ENCODE measurements around the gene EML4.
"Not testable (repeated sequence)": the region's sequence is repeated elsewhere in the genome, so short reads cannot be mapped to it uniquely, and the experiment has no call there.

Gene EML4

GRCh38 chr2:42314892-42315468 is 145.8 kb downstream of the EML4 start:
- no peak for DNase-seq

GRCh38 chr2:42315844-42316470 is 146.8 kb downstream of the EML4 start:
- DNase-seq, result no peak

- no peak for DNase-seq
These were observed 147.8 kb downstream of the EML4 start for GRCh38 chr2:42316910-42317309.

- no peak for DNase-seq
These were observed 148.3 kb downstream of the EML4 start for GRCh38 chr2:42317486-42317885.

GRCh38 chr2:42317945-42318344 is 148.8 kb downstream of the EML4 start:
- no peak for DNase-seq

GRCh38 chr2:42319265-42319664 is 150.1 kb downstream of the EML4 start:
- DNase-seq, result no peak

- no peak for DNase-seq
These were observed 152.4 kb downstream of the EML4 start for GRCh38 chr2:42321452-42322064.

GRCh38 chr2:42324244-42324643 is 155.1 kb downstream of the EML4 start:
- DNase-seq, result no peak

GRCh38 chr2:42324949-42325348 is 155.8 kb downstream of the EML4 start:
- DNase-seq, result no peak

- DNase-seq, result no peak
These were observed 156.5 kb downstream of the EML4 start for GRCh38 chr2:42325609-42326008.

- no peak for DNase-seq
These were observed 158.0 kb downstream of the EML4 start for GRCh38 chr2:42327125-42327524.

GRCh38 chr2:42328148-42328833 is 159.1 kb downstream of the EML4 start:
- no peak for DNase-seq

- no peak for DNase-seq
These were observed 159.8 kb downstream of the EML4 start for GRCh38 chr2:42328923-42329322.

- no peak for DNase-seq
These were observed 160.6 kb downstream of the EML4 start for GRCh38 chr2:42329736-42330135.

- no peak for DNase-seq
These were observed 162.6 kb downstream of the EML4 start for GRCh38 chr2:42331569-42332284.

- DNase-seq, result no peak
These were observed 163.4 kb downstream of the EML4 start for GRCh38 chr2:42332575-42332974.

GRCh38 chr2:42333579-42333978 is 164.4 kb downstream of the EML4 start:
- DNase-seq, result no peak

- no peak for DNase-seq
These were observed 165.1 kb downstream of the EML4 start for GRCh38 chr2:42334220-42334619.

GRCh38 chr2:42334865-42335264 is 165.7 kb downstream of the EML4 start:
- not testable (repeated sequence) for DNase-seq

- DNase-seq, result no peak
These were observed 166.5 kb downstream of the EML4 start for GRCh38 chr2:42335514-42336104.

GRCh38 chr2:42336361-42336965 is 167.3 kb downstream of the EML4 start:
- no peak for DNase-seq

GRCh38 chr2:42337356-42337820 is 168.2 kb downstream of the EML4 start:
- DNase-seq, result no peak
